HCT116 (cell line): Measurements from ENCODE around the gene CEP112. TPM values are rescaled to one million over a fixed set of nuclear protein-coding genes. Genes with fewer than 3 reads are reported as not detected.

Experiments used
- ATAC-seq: fragments of 200-7000 bp; cut with Tn5 transposase; 2 replicates; pipeline ENCODE4 v1.9.1; 2020; ENCODE audit warnings: mild to moderate bottlenecking, moderate library complexity
- BruUV-seq: library from RNA; stranded (reverse); fragments of 400-500 nt; replicated peaks from 2 replicates; lab custom pipeline; 2021; lab: Mats Ljungman, UMichigan
- CTCF ChIA-PET: fragments of 300-600 bp; sonication (Branson Sonifier 250); formaldehyde crosslinking; loops from one replicate; lab custom pipeline; 2021; ENCODE audit warnings: antibody characterized with exemption; lab: Charles Lee
- POLR2A ChIA-PET: fragments of 300-600, 350-600 bp; sonication (Branson Sonifier 250); formaldehyde crosslinking; loops from one replicate; lab custom pipeline; 2021; ENCODE audit warnings: antibody characterized with exemption; lab: Charles Lee
- RAD21 ChIA-PET, 2 experiments: fragments of 300-600 bp; sonication (Branson Sonifier 250); formaldehyde crosslinking; loops; one replicate each; lab custom pipeline; 2023; ENCODE audit warnings: low total read pairs in 2 of 2; ENCODE audit not compliant: uncharacterized antibody in 2 of 2, unreplicated experiment in 2 of 2, low non-redundant PET in 1 of 2; lab: Charles Lee
- DNase-seq: peaks from one replicate; pipeline ENCODE4 v3.0.0-alpha.2; 2010; ENCODE audit warnings: low read depth, low spot score
- H2AFZ ChIP-seq: fragments of 200-600 bp; shearing (Covaris generic), sonication (generic); 2 replicates; pipeline ENCODE4 v1.6.1; 2017; ENCODE audit warnings: low read depth, mixed run types, mixed read lengths, antibody characterized with exemption, low read length; ENCODE audit not compliant: poor library complexity, severe bottlenecking
- H3K27ac ChIP-seq: 2 replicates; pipeline ENCODE4 v1.5.1; 2012; ENCODE audit warnings: low read depth, low read length
- H3K27me3 ChIP-seq: fragments of 200-600 bp; sonication (generic); 2 replicates; pipeline ENCODE4 v1.6.1; 2016; ENCODE audit warnings: mixed run types, low read length, mixed read lengths; ENCODE audit not compliant: insufficient read depth
- H3K36me3 ChIP-seq, 2 experiments: fragments of 200-500 bp in 1 of 2; fragments of 200-600 bp in 1 of 2; sonication (Bioruptor generic) in 1 of 2; sonication (generic) in 1 of 2; 2 replicates each; pipeline versions ENCODE4 v1.5.1 to v1.6.1; 2014 to 2016; ENCODE audit warnings: low read length in 2 of 2, inconsistent platforms in 1 of 2, mixed read lengths in 1 of 2, mixed run types in 1 of 2; ENCODE audit not compliant: insufficient read depth in 2 of 2, control insufficient read depth in 1 of 2
- H3K4me1 ChIP-seq, 2 experiments: fragments of 200-600 bp in 1 of 2; sonication (generic) in 1 of 2; 2 replicates each; pipeline versions ENCODE4 v1.5.1 to v1.6.1; 2012 to 2017; ENCODE audit warnings: low read length in 2 of 2, inconsistent platforms in 1 of 2, mild to moderate bottlenecking in 1 of 2, mixed read lengths in 1 of 2, mixed run types in 1 of 2, moderate library complexity in 1 of 2; ENCODE audit not compliant: insufficient read depth in 2 of 2, control insufficient read depth in 1 of 2
- H3K4me2 ChIP-seq: fragments of 200-600 bp; sonication (generic); 2 replicates; pipeline ENCODE4 v1.6.1; 2017; ENCODE audit warnings: mixed run types, low read length, mixed read lengths
- H3K4me3 ChIP-seq, 2 experiments: fragments of 200-600 bp in 1 of 2; sonication (generic) in 1 of 2; replicated peaks in 1 of 2; 2 replicates each; pipeline ENCODE4 v1.5.1; 2011 to 2016; ENCODE audit warnings: low read length in 2 of 2, control low read depth in 1 of 2, low read depth in 1 of 2, mild to moderate bottlenecking in 1 of 2, mixed read lengths in 1 of 2, mixed run types in 1 of 2
- H3K79me2 ChIP-seq: fragments of 200-600 bp; sonication (generic); 2 replicates; pipeline ENCODE4 v1.6.1; 2017; ENCODE audit warnings: mild to moderate bottlenecking, mixed run types, low read length, moderate library complexity, mixed read lengths; ENCODE audit not compliant: insufficient read depth
- H3K9ac ChIP-seq: fragments of 200-600 bp; sonication (generic); 2 replicates; pipeline ENCODE4 v1.6.1; 2016; ENCODE audit warnings: low read length, mixed read lengths
- H3K9me2 ChIP-seq: fragments of 200-600 bp; sonication (generic), shearing (Covaris generic); 2 replicates; pipeline ENCODE4 v1.6.1; 2017; ENCODE audit warnings: mixed run types, mild to moderate bottlenecking, moderate library complexity; ENCODE audit not compliant: insufficient read depth
- H3K9me3 ChIP-seq, 2 experiments: fragments of 200-500 bp in 1 of 2; fragments of 200-600 bp in 1 of 2; sonication (Bioruptor generic) in 1 of 2; sonication (generic) in 1 of 2; 2 replicates each; pipeline ENCODE4 v1.6.1; 2014 to 2017; ENCODE audit warnings: low read length in 2 of 2, mixed read lengths in 2 of 2, inconsistent platforms in 1 of 2, low read depth in 1 of 2, mild to moderate bottlenecking in 1 of 2, mixed run types in 1 of 2, moderate library complexity in 1 of 2; ENCODE audit not compliant: control insufficient read depth in 1 of 2, insufficient read depth in 1 of 2
- H4K20me1 ChIP-seq: fragments of 200-600 bp; sonication (generic), shearing (Covaris generic); 2 replicates; pipeline ENCODE4 v1.6.1; 2017; ENCODE audit warnings: mixed run types, mild to moderate bottlenecking, moderate library complexity; ENCODE audit not compliant: insufficient read depth
- CBX3 ChIP-seq: IDR thresholded peaks from 2 replicates; pipeline ENCODE4 v1.6.1; 2012; ENCODE audit warnings: low read depth
- CEBPB ChIP-seq: IDR thresholded peaks from 2 replicates; pipeline ENCODE4 v1.6.1; 2012; ENCODE audit warnings: low read depth
- EGR1 ChIP-seq: IDR thresholded peaks from 2 replicates; pipeline ENCODE4 v1.6.1; 2012; ENCODE audit warnings: low read depth
- ELF1 ChIP-seq: IDR thresholded peaks from 2 replicates; pipeline ENCODE4 v1.6.1; 2012; ENCODE audit warnings: low read depth, borderline replicate concordance
- EZH2 ChIP-seq: fragments of 200-600 bp; sonication (generic); IDR thresholded peaks from 2 replicates; pipeline ENCODE4 v1.6.1; 2017; ENCODE audit warnings: antibody characterized with exemption, mixed run types
- EZH2phosphoT487 ChIP-seq: fragments of 200-600 bp; IDR thresholded peaks from 2 replicates; pipeline ENCODE4 v1.6.1; 2018; ENCODE audit warnings: antibody characterized with exemption, borderline replicate concordance
- FOSL1 ChIP-seq: IDR thresholded peaks from 2 replicates; pipeline ENCODE4 v1.6.1; 2012; ENCODE audit warnings: low read depth
- JUND ChIP-seq: IDR thresholded peaks from 2 replicates; pipeline ENCODE4 v1.6.1; 2012
- POLR2A ChIP-seq: IDR thresholded peaks from 2 replicates; pipeline ENCODE4 v1.7.0; 2011; ENCODE audit warnings: borderline replicate concordance; ENCODE audit not compliant: insufficient read depth, insufficient read length; ENCODE audit errors: extremely low read depth
- POLR2AphosphoS5 ChIP-seq: IDR thresholded peaks from 2 replicates; pipeline ENCODE4 v1.6.1; 2011; ENCODE audit warnings: mild to moderate bottlenecking, low read depth, low read length, moderate library complexity
- SIN3A ChIP-seq: IDR thresholded peaks from 2 replicates; pipeline ENCODE4 v1.6.1; 2012; ENCODE audit warnings: low read depth
- SP1 ChIP-seq: IDR thresholded peaks from 2 replicates; pipeline ENCODE4 v1.6.1; 2012; ENCODE audit warnings: low read depth
- TCF7L2 ChIP-seq: IDR thresholded peaks from 2 replicates; pipeline ENCODE4 v1.7.0; 2011; ENCODE audit warnings: borderline replicate concordance, inconsistent platforms; ENCODE audit not compliant: insufficient read depth, insufficient read length; ENCODE audit errors: extremely low read depth
- YY1 ChIP-seq: IDR thresholded peaks from 2 replicates; pipeline ENCODE4 v1.6.1; 2011; ENCODE audit warnings: low read length, low read depth, moderate library complexity, mild to moderate bottlenecking; ENCODE audit not compliant: insufficient replicate concordance; ENCODE audit errors: extremely low read depth
- ZFX ChIP-seq: fragments of 450-650 bp; IDR thresholded peaks from 2 replicates; pipeline ENCODE4 v1.6.1; 2017
- ZNF274 ChIP-seq: fragments of 200-500 bp; sonication (Bioruptor generic); IDR thresholded peaks from 2 replicates; pipeline ENCODE4 v1.6.1; 2014; ENCODE audit warnings: mild to moderate bottlenecking, low read depth, low read length, inconsistent platforms
- intact Hi-C: fragments of 100-400 bp; cut with micrococcal nuclease; formaldehyde crosslinking; loops from 2 replicates; pipeline ENCODE4 v1.10.0; 2022
- total RNA-seq: library from RNA; stranded (reverse); gene quantifications from one replicate; pipeline ENCODE4 v1.2.1, GENCODE V29; 2021; ENCODE audit not compliant: unreplicated experiment
- TF ChIP-seq, protein P1 (sequence below): IDR thresholded peaks from 2 replicates; pipeline ENCODE4 v1.6.1; 2012
- TF ChIP-seq, protein P2 (sequence below): IDR thresholded peaks from 2 replicates; pipeline ENCODE4 v1.6.1; 2012
- TF ChIP-seq, protein P3 (sequence below): IDR thresholded peaks from 2 replicates; pipeline ENCODE4 v1.6.1; 2011; ENCODE audit warnings: mild to moderate bottlenecking, low read length, moderate library complexity; ENCODE audit not compliant: insufficient replicate concordance; ENCODE audit errors: extremely low read depth
- TF ChIP-seq, protein P4 (sequence below), 3 experiments: fragments of 200-600 bp in 1 of 3; sonication (generic) in 1 of 3; IDR thresholded peaks in 2 of 3; conservative IDR thresholded peaks in 1 of 3; 2 replicates each; pipeline ENCODE4 v1.5.1; 2012 to 2017; ENCODE audit warnings: low read depth in 2 of 3, low read length in 2 of 3, antibody characterized with exemption in 1 of 3, borderline replicate concordance in 1 of 3, control low read depth in 1 of 3, mild to moderate bottlenecking in 1 of 3, mixed read lengths in 1 of 3, mixed run types in 1 of 3, moderate library complexity in 1 of 3; ENCODE audit not compliant: insufficient read depth in 1 of 3

Gene CEP112
- total RNA-seq, 1 experiment from 2014 or later: 10.9 TPM

DNA sequence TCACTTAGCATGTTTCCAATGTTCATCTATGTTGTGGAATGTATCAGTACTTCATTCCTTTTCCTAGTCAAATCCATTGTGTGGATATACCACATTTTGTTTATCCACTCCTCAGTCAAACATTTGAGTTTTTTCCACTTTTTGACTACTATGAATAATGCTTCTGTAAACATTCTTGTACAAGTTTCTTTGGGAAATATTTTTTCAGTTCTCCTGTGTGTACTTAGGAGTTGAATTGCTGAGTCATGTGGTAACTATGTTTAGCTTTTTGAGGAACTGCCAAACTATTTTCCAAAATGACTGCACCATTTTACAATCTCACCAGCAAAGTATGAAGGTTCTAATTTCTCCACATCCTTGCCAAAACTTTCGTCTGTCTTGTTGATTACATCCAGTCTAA lies 406.8 kb downstream of the CEP112 start:
- H3K9me3 ChIP-seq: no peaks in the 10 kb centered on the region
- peak overlapping the region; percentile 69 for H3K4me2 ChIP-seq
- H3K27ac ChIP-seq: peak overlapping the region; percentile 58
- peak; percentile 40; the same call in 1 of the 2 replicates for ATAC-seq
- ChIA-PET CTCF (interaction anchor here (1.8 kb wide), 1 partner anchor 9 kb away, joined by 6 read pairs; no protein-coding TSS in a partner anchor), POLR2A (interaction anchor here (1.8 kb wide), 1 partner anchor 10 kb away, joined by 6 read pairs; no protein-coding TSS in a partner anchor), RAD21 (no interaction called here)
- no peaks in the 10 kb centered on the region for H3K9me2 ChIP-seq
- H3K4me1 ChIP-seq: peaks cover 39 to 40% of the 10 kb centered on the region in 2 experiments
- no TSS peak for BruUV-seq
- TF ChIP-seq EZH2phosphoT487 (no peak), YY1 (peak; percentile 61), FOSL1 (peak; percentile 77), ELF1 (no peak; the same call in 1 of the 2 replicates), EZH2 (no peak), ZNF274 (no peak), EGR1 (no peak), SP1 (peak; percentile 67; the same call in 1 of the 2 replicates), CEBPB (peak; percentile 60), SIN3A (no peak; the same call in 1 of the 2 replicates), TCF7L2 (no peak), POLR2A (no peak), ZFX (no peak), JUND (peak; percentile 72), POLR2AphosphoS5 (no peak), CBX3 (peak; percentile 39; the same call in 1 of the 2 replicates)
- TF ChIP-seq, protein P1, sequence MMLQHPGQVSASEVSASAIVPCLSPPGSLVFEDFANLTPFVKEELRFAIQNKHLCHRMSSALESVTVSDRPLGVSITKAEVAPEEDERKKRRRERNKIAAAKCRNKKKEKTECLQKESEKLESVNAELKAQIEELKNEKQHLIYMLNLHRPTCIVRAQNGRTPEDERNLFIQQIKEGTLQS: 0 out of 2 replicates have a peak, but pooled peaks have one; percentile 40
- TF ChIP-seq, protein P2, sequence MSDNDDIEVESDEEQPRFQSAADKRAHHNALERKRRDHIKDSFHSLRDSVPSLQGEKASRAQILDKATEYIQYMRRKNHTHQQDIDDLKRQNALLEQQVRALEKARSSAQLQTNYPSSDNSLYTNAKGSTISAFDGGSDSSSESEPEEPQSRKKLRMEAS: peak; percentile 15; the same call in 1 of the 2 replicates
- TF ChIP-seq, protein P3, sequence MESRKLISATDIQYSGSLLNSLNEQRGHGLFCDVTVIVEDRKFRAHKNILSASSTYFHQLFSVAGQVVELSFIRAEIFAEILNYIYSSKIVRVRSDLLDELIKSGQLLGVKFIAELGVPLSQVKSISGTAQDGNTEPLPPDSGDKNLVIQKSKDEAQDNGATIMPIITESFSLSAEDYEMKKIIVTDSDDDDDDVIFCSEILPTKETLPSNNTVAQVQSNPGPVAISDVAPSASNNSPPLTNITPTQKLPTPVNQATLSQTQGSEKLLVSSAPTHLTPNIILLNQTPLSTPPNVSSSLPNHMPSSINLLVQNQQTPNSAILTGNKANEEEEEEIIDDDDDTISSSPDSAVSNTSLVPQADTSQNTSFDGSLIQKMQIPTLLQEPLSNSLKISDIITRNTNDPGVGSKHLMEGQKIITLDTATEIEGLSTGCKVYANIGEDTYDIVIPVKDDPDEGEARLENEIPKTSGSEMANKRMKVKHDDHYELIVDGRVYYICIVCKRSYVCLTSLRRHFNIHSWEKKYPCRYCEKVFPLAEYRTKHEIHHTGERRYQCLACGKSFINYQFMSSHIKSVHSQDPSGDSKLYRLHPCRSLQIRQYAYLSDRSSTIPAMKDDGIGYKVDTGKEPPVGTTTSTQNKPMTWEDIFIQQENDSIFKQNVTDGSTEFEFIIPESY: no peak
- TF ChIP-seq, protein P4, sequence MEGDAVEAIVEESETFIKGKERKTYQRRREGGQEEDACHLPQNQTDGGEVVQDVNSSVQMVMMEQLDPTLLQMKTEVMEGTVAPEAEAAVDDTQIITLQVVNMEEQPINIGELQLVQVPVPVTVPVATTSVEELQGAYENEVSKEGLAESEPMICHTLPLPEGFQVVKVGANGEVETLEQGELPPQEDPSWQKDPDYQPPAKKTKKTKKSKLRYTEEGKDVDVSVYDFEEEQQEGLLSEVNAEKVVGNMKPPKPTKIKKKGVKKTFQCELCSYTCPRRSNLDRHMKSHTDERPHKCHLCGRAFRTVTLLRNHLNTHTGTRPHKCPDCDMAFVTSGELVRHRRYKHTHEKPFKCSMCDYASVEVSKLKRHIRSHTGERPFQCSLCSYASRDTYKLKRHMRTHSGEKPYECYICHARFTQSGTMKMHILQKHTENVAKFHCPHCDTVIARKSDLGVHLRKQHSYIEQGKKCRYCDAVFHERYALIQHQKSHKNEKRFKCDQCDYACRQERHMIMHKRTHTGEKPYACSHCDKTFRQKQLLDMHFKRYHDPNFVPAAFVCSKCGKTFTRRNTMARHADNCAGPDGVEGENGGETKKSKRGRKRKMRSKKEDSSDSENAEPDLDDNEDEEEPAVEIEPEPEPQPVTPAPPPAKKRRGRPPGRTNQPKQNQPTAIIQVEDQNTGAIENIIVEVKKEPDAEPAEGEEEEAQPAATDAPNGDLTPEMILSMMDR (IDR thresholded peaks at IDR 0.05 in 2 of 3, conservative IDR thresholded peaks at IDR 0.05 in 1 of 3; ENCODE audit: borderline replicate concordance in 1 of 3, insufficient read depth in 1 of 3, low read depth in 2 of 3, low read length in 2 of 3): no peak
- H4K20me1 ChIP-seq: no peaks in the 10 kb centered on the region
- peak overlapping the region; percentile 45 for H2AFZ ChIP-seq
- no peaks in the 10 kb centered on the region for H3K79me2 ChIP-seq
- H3K27me3 ChIP-seq: no peaks in the 10 kb centered on the region
- peak overlapping the region in 1 of 2 experiments; percentile 30; a peak in 2 of 4 replicates for H3K4me3 ChIP-seq
- H3K9ac ChIP-seq: no peak overlapping the region
- DNase-seq: peak; percentile 66
- H3K36me3 ChIP-seq: no peaks in the 10 kb centered on the region
- intact Hi-C loops: loop anchor here (10.0 kb wide), 1 partner anchor 200 kb away; no protein-coding TSS in a partner anchor
